NB4 (cell line): ENCODE measurements around the gene ZER1.

Experiments
- POLR2A ChIP-seq: IDR thresholded peaks from 2 replicates; pipeline ENCODE4 v1.6.1; 2011; ENCODE audit warnings: mild to moderate bottlenecking; ENCODE audit not compliant: insufficient read length; ENCODE audit errors: extremely low read depth
- TF ChIP-seq, protein P1 (sequence below): IDR thresholded peaks from one replicate; pipeline ENCODE4 v1.5.1; 2012; ENCODE audit warnings: low read depth, low read length
- TF ChIP-seq, protein P2 (sequence below): IDR thresholded peaks from 2 replicates; pipeline ENCODE4 v1.6.1; 2011; ENCODE audit warnings: low read depth, low read length

DNA sequence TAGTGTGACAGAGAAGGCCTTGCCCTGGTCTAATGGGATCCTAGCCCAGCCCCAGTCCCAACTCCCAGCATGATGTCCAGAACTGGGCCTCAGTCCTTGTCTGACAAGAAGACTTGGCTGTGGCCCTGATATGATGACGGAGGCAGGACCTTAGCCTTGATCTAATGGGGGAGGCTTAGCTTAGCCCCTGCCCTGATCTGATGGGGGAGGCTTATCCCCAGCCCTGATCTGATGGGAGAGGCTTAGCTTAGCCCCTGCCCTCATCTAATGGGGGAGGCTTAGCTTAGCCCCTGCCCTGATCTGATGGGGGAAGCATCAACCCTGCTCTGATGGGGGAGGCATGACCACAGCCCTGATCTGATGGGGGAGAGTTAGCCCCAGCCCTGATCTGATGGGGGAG lies 65.7 kb downstream of the ZER1 start:
- TF ChIP-seq, protein P1, sequence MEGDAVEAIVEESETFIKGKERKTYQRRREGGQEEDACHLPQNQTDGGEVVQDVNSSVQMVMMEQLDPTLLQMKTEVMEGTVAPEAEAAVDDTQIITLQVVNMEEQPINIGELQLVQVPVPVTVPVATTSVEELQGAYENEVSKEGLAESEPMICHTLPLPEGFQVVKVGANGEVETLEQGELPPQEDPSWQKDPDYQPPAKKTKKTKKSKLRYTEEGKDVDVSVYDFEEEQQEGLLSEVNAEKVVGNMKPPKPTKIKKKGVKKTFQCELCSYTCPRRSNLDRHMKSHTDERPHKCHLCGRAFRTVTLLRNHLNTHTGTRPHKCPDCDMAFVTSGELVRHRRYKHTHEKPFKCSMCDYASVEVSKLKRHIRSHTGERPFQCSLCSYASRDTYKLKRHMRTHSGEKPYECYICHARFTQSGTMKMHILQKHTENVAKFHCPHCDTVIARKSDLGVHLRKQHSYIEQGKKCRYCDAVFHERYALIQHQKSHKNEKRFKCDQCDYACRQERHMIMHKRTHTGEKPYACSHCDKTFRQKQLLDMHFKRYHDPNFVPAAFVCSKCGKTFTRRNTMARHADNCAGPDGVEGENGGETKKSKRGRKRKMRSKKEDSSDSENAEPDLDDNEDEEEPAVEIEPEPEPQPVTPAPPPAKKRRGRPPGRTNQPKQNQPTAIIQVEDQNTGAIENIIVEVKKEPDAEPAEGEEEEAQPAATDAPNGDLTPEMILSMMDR = no peak
- TF ChIP-seq POLR2A = no peak
- TF ChIP-seq, protein P2, sequence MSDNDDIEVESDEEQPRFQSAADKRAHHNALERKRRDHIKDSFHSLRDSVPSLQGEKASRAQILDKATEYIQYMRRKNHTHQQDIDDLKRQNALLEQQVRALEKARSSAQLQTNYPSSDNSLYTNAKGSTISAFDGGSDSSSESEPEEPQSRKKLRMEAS = no peak
